Nephron progenitor cell (in vitro differentiated cells): ENCODE results near the gene JAK1.
"Not testable (repeated sequence)": the region's sequence is repeated elsewhere in the genome, so short reads cannot be mapped to it uniquely, and the experiment has no call there.

ENCODE experiments used
- DNase-seq: peaks from one replicate; pipeline ENCODE4 v3.0.0; 2021
- H3K27ac Mint-ChIP-seq: 2 replicates; pipeline ENCODE4 v1.8.0; 2021; ENCODE audit warnings: mild to moderate bottlenecking, moderate library complexity, mixed read lengths
- H3K27me3 Mint-ChIP-seq: 2 replicates; pipeline ENCODE4 v1.8.0; 2021; ENCODE audit warnings: mild to moderate bottlenecking, low read depth, mixed read lengths; ENCODE audit not compliant: poor library complexity
- H3K36me3 Mint-ChIP-seq: 2 replicates; pipeline ENCODE4 v1.8.0; 2021; ENCODE audit warnings: low read depth, mixed read lengths
- H3K4me1 Mint-ChIP-seq: 2 replicates; pipeline ENCODE4 v1.8.0; 2021; ENCODE audit warnings: mixed read lengths
- H3K4me3 Mint-ChIP-seq: 2 replicates; pipeline ENCODE4 v1.8.0; 2021; ENCODE audit warnings: mild to moderate bottlenecking, moderate library complexity, mixed read lengths
- H3K9me3 Mint-ChIP-seq: 2 replicates; pipeline ENCODE4 v1.8.0; 2021; ENCODE audit warnings: mild to moderate bottlenecking, moderate library complexity, mixed read lengths
- TF ChIP-seq, protein P1 (sequence below): fragments of 200-600 bp; sonication (generic); IDR thresholded peaks from 2 replicates; pipeline ENCODE4 v1.5.0; 2021; ENCODE audit warnings: antibody characterized with exemption

The JAK1 gene

GRCh38 chr1:65006806-65007205 is 40.5 kb upstream of the JAK1 start:
- Mint-ChIP-seq H3K27me3 (peaks cover 68% of the 10 kb centered on the region), H3K36me3 (no peaks in the 10 kb centered on the region), H3K9me3 (peaks cover 7% of the 10 kb centered on the region), H3K4me1 (peaks cover 4% of the 10 kb centered on the region), H3K27ac (no peak overlapping the region), H3K4me3 (no peak overlapping the region)
- no peak for DNase-seq
- TF ChIP-seq, protein P1, sequence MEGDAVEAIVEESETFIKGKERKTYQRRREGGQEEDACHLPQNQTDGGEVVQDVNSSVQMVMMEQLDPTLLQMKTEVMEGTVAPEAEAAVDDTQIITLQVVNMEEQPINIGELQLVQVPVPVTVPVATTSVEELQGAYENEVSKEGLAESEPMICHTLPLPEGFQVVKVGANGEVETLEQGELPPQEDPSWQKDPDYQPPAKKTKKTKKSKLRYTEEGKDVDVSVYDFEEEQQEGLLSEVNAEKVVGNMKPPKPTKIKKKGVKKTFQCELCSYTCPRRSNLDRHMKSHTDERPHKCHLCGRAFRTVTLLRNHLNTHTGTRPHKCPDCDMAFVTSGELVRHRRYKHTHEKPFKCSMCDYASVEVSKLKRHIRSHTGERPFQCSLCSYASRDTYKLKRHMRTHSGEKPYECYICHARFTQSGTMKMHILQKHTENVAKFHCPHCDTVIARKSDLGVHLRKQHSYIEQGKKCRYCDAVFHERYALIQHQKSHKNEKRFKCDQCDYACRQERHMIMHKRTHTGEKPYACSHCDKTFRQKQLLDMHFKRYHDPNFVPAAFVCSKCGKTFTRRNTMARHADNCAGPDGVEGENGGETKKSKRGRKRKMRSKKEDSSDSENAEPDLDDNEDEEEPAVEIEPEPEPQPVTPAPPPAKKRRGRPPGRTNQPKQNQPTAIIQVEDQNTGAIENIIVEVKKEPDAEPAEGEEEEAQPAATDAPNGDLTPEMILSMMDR, result no peak

GRCh38 chr1:65003316-65003664 is 36.9 kb upstream of the JAK1 start:
- TF ChIP-seq, protein P1, result no peak
- H3K4me1 Mint-ChIP-seq, result peaks cover 11% of the 10 kb centered on the region
- no peak for DNase-seq
- peak overlapping the region; percentile 75 for H3K4me3 Mint-ChIP-seq
- H3K36me3 Mint-ChIP-seq, result peaks cover 15% of the 10 kb centered on the region
- peaks cover 81% of the 10 kb centered on the region for H3K27me3 Mint-ChIP-seq
- H3K9me3 Mint-ChIP-seq, result peaks cover 28% of the 10 kb centered on the region
- no peak overlapping the region for H3K27ac Mint-ChIP-seq

GRCh38 chr1:65002508-65003315 is 36.4 kb upstream of the JAK1 start:
- Mint-ChIP-seq H3K4me3 (peak overlapping the region; percentile 75), H3K27me3 (peaks cover 77% of the 10 kb centered on the region), H3K36me3 (peaks cover 20% of the 10 kb centered on the region), H3K27ac (no peak overlapping the region), H3K4me1 (peaks cover 11% of the 10 kb centered on the region), H3K9me3 (peaks cover 34% of the 10 kb centered on the region)
- TF ChIP-seq, protein P1, result no peak
- peak; percentile 76 for DNase-seq

GRCh38 chr1:65002156-65002507 is 35.8 kb upstream of the JAK1 start:
- peaks cover 71% of the 10 kb centered on the region for H3K27me3 Mint-ChIP-seq
- no peak for DNase-seq
- peak overlapping the region; percentile 72 for H3K4me3 Mint-ChIP-seq
- peaks cover 25% of the 10 kb centered on the region for H3K36me3 Mint-ChIP-seq
- no peak overlapping the region for H3K27ac Mint-ChIP-seq
- TF ChIP-seq, protein P1, result no peak
- H3K4me1 Mint-ChIP-seq, result peaks cover 11% of the 10 kb centered on the region
- peaks cover 40% of the 10 kb centered on the region for H3K9me3 Mint-ChIP-seq

- H3K27me3 Mint-ChIP-seq, result peaks cover 64% of the 10 kb centered on the region
- peaks cover 25% of the 10 kb centered on the region for H3K36me3 Mint-ChIP-seq
- H3K27ac Mint-ChIP-seq, result no peak overlapping the region
- TF ChIP-seq, protein P1, result no peak
- H3K4me1 Mint-ChIP-seq, result peaks cover 11% of the 10 kb centered on the region
- peaks cover 40% of the 10 kb centered on the region for H3K9me3 Mint-ChIP-seq
- peak; percentile 63 for DNase-seq
- peak overlapping the region; percentile 62 for H3K4me3 Mint-ChIP-seq
These were observed 35.0 kb upstream of the JAK1 start for GRCh38 chr1:65001231-65001792.

DNA sequence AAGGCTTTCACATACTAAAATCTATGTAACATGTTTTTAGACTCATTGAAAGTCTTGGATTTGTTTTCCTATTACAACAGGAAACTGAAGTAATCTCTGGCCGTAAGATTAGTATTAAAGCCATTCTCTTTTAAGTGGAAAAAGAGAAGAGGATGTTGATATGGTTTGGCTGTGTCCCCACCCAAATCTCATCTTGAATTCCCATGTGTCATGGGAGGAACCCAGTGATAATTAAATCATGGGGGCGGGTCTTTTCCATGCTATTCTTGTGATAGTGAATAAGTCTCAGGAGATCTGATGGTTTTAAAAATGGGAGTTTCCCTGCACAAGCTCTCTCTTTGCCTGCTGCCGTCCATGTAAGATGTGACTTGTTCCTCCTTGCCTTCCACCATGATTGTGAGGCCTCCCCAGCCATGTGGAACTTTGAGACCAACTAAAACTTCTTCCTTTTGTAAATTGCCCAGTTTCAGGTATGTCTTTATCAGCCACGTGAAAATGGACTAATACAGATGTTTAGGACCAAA is 32.1 kb upstream of the JAK1 start:
- Mint-ChIP-seq H3K27me3 (peaks cover 39% of the 10 kb centered on the region), H3K36me3 (peaks cover 25% of the 10 kb centered on the region), H3K9me3 (peaks cover 33% of the 10 kb centered on the region), H3K4me1 (peaks cover 11% of the 10 kb centered on the region)
- not testable (repeated sequence) for H3K4me3 Mint-ChIP-seq, DNase-seq, H3K27ac Mint-ChIP-seq
